OCI-LY3 (cell line): ENCODE results near the gene CD58.

Experiments
- H2AFZ ChIP-seq: fragments of 200-600, 300-600 bp; shearing (Covaris generic); 2 replicates; pipeline ENCODE4 v1.6.0; 2014; ENCODE audit warnings: antibody characterized with exemption, low read depth, low read length
- H3K27ac ChIP-seq: fragments of 200-600, 300-600 bp; sonication (generic); 2 replicates; pipeline ENCODE4 v1.5.1; 2014; ENCODE audit warnings: mild to moderate bottlenecking, low read length, moderate library complexity, mixed read lengths
- H3K27me3 ChIP-seq: fragments of 200-600, 300-600 bp; sonication (generic); 2 replicates; pipeline ENCODE4 v1.6.1; 2014; ENCODE audit warnings: low read depth, low read length, mixed read lengths
- H3K36me3 ChIP-seq: fragments of 200-600, 300-600 bp; sonication (generic); replicated peaks from 2 replicates; pipeline ENCODE3; 2014; ENCODE audit warnings: low read depth, low read length, mixed read lengths
- H3K4me1 ChIP-seq: fragments of 300-600, 200-600 bp; sonication (generic); 2 replicates; pipeline ENCODE4 v1.6.1; 2014; ENCODE audit warnings: low read length, mixed read lengths
- H3K4me2 ChIP-seq: fragments of 200-600, 300-600 bp; sonication (generic); 2 replicates; pipeline ENCODE4 v1.6.1; 2014; ENCODE audit warnings: low read length, mixed read lengths
- H3K4me3 ChIP-seq: fragments of 300-600, 200-600 bp; sonication (generic); 2 replicates; pipeline ENCODE4 v1.5.1; 2014; ENCODE audit warnings: antibody characterized with exemption, mild to moderate bottlenecking, low read length, moderate library complexity
- H3K79me2 ChIP-seq: fragments of 300-600, 200-600 bp; shearing (Covaris generic); 2 replicates; pipeline ENCODE4 v1.6.1; 2014; ENCODE audit warnings: mild to moderate bottlenecking, low read length, mixed read lengths
- H3K9ac ChIP-seq: fragments of 300-600, 200-600 bp; shearing (Covaris generic); 2 replicates; pipeline ENCODE4 v1.6.0; 2014; ENCODE audit warnings: mild to moderate bottlenecking, low read length, moderate library complexity
- H3K9me3 ChIP-seq: fragments of 200-600, 300-600 bp; shearing (Covaris generic); 2 replicates; pipeline ENCODE4 v1.6.1; 2014; ENCODE audit warnings: low read length, mixed read lengths; ENCODE audit not compliant: insufficient read depth
- H4K20me1 ChIP-seq: fragments of 200-600, 300-600 bp; sonication (generic); 2 replicates; pipeline ENCODE4 v1.6.1; 2016; ENCODE audit warnings: low read length, mixed read lengths; ENCODE audit not compliant: insufficient read depth
- EZH2phosphoT487 ChIP-seq: fragments of 200-600 bp; shearing (Covaris generic); IDR thresholded peaks from 2 replicates; pipeline ENCODE4 v1.6.1; 2018; ENCODE audit warnings: antibody characterized with exemption, mixed run types, low read depth
- TF ChIP-seq, protein P1 (sequence below): fragments of 200-600, 300-600 bp; sonication (generic); IDR thresholded peaks from 2 replicates; pipeline ENCODE4 v1.5.1; 2014; ENCODE audit warnings: antibody characterized with exemption, low read length, low read depth

CD58 gene

DNA sequence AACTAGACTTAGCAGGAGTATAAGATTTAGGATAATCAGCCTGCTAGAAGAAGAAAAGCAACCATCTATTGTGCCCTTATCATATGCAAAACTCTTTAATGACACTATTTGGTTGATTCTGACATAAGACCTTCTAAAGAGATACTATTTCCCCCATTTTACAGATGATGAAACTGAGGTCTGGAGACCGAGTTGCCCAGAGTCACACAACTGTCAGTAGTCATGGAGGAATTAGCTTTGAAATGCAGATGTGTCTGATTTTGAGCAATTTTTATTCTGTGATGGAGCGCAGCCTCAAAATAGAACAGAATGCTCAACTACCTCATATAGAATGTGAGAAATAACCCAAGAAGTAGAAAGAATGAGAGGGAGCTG lies 69.0 kb downstream of the CD58 start:
- Histone ChIP-seq H3K27ac (no peak overlapping the region), H3K27me3 (no peaks in the 10 kb centered on the region), H3K4me1 (peaks cover 72% of the 10 kb centered on the region), H4K20me1 (no peaks in the 10 kb centered on the region), H3K4me2 (no peak overlapping the region), H3K9ac (no peak overlapping the region), H3K36me3 (no peaks in the 10 kb centered on the region), H2AFZ (no peak overlapping the region), H3K9me3 (no peaks in the 10 kb centered on the region), H3K4me3 (no peak overlapping the region), H3K79me2 (no peaks in the 10 kb centered on the region)
- TF ChIP-seq EZH2phosphoT487, result no peak
- TF ChIP-seq, protein P1, sequence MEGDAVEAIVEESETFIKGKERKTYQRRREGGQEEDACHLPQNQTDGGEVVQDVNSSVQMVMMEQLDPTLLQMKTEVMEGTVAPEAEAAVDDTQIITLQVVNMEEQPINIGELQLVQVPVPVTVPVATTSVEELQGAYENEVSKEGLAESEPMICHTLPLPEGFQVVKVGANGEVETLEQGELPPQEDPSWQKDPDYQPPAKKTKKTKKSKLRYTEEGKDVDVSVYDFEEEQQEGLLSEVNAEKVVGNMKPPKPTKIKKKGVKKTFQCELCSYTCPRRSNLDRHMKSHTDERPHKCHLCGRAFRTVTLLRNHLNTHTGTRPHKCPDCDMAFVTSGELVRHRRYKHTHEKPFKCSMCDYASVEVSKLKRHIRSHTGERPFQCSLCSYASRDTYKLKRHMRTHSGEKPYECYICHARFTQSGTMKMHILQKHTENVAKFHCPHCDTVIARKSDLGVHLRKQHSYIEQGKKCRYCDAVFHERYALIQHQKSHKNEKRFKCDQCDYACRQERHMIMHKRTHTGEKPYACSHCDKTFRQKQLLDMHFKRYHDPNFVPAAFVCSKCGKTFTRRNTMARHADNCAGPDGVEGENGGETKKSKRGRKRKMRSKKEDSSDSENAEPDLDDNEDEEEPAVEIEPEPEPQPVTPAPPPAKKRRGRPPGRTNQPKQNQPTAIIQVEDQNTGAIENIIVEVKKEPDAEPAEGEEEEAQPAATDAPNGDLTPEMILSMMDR, result no peak

DNA sequence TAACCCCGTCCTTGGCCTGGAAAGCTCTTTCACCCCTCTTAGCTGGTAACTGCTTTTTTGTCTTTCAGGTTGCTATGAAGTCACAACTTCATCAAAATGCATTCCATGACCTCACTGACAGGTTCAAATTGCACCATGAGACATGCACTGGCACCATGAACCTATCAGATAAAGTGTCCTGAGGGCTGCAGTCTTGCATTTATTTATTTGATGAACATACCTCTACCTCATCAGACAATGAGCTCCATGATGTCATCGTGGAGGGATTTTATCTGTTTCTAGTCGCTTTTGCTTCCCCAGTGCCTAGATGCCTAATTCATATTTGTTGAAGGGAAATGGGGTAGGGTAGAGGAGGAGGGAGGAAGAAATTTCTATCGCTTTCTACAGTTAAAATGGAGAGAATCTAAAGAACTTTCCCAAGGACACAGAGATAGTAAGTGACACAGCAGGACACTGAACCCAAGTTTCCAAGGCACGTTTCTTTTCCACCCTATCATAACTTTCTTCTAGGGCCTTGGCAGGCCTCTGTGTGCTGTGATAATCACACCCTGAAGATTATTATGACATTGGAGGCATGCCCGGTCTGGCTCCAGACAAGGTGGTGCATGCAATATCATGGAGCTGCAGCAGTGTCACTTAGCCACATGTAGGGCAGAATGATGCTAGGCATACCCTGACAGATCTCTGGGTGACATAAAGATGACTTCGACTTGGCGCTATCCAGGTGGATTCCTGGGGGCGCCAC lies 69.5 kb downstream of the CD58 start:
- no peaks in the 10 kb centered on the region for H3K36me3 ChIP-seq
- no peaks in the 10 kb centered on the region for H4K20me1 ChIP-seq
- TF ChIP-seq EZH2phosphoT487, result no peak
- TF ChIP-seq, protein P1, result no peak
- no peaks in the 10 kb centered on the region for H3K79me2 ChIP-seq
- no peak overlapping the region for H3K4me2 ChIP-seq
- H3K4me1 ChIP-seq, result peaks cover 66% of the 10 kb centered on the region
- H3K27me3 ChIP-seq, result no peaks in the 10 kb centered on the region
- H3K9me3 ChIP-seq, result no peaks in the 10 kb centered on the region
- no peak overlapping the region for H3K27ac ChIP-seq
- no peak overlapping the region for H2AFZ ChIP-seq
- H3K9ac ChIP-seq, result no peak overlapping the region
- no peak overlapping the region for H3K4me3 ChIP-seq

DNA sequence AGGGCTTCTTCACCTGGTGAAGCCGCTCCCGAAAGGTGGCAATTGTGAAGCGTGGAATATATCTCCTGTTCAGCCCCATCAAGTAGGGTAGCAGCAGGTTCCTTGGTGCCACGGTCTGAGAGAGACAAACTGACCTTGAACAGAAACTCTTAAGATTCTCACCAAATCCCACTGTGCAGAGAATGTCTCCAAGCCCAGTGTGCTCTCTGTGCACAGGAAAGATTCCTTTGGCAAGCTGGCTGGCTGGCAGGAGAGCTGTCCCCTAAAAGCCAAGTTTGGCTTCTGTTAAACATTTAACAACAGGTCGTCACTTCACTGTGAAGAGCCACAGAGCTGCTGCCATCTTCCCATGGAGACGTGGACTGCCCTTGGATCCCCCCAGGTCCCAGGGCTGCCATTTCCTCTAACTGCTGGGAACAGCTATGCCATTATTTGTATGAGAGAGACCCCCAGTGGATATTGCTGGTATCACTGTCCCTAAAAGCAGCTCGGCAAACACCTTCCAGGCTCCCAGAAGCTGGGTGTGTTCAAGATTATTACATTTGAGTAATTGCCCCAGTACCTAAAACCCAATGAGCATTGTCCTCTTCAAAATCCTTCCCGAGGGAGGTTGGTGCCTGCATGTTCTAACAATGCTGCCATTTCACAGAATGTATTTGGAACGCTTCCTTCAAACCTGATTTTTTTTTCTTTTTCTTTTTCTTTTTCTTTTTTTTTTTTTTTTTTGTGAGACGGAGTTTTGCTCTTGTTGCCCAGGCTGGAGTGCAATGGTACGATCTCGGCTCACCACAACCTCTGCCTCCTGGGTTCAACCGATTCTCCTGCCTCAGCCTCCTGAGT lies 71.8 kb downstream of the CD58 start:
- TF ChIP-seq, protein P1, result peak; percentile 75
- TF ChIP-seq EZH2phosphoT487, result no peak
- Histone ChIP-seq H3K4me1 (peaks cover 46% of the 10 kb centered on the region), H3K4me3 (no peak overlapping the region; the same call in 1 of the 2 replicates), H3K27ac (no peak overlapping the region), H2AFZ (peak overlapping the region; percentile 68), H3K9me3 (no peaks in the 10 kb centered on the region), H3K79me2 (no peaks in the 10 kb centered on the region), H4K20me1 (no peaks in the 10 kb centered on the region), H3K9ac (peak overlapping the region; percentile 54), H3K36me3 (no peaks in the 10 kb centered on the region), H3K4me2 (peak overlapping the region; percentile 65), H3K27me3 (no peaks in the 10 kb centered on the region)

DNA sequence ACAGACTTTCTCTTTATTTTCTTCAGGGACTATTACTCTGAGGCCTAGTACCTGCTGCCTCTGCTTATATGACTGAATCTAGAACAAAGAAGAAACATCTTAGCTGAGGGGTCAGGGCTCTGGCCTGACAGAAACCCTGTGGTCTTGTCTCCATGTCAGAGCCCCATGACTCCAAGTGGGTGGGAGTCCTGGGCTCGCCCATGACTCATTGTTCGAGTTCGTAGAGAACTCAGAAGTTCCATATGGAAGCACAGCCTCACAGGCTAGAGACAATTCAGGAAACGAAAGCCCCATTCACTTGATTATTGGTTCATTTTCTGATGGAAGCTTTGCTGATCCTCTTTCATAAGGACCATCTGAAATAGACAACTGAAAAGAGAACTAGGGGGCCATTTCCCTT lies 73.2 kb downstream of the CD58 start:
- Histone ChIP-seq H3K4me1 (peaks cover 34% of the 10 kb centered on the region), H3K79me2 (no peaks in the 10 kb centered on the region), H3K4me2 (0 out of 2 replicates have a peak overlapping the region, but pooled peaks have one; percentile 65), H3K27me3 (no peaks in the 10 kb centered on the region), H3K9me3 (no peaks in the 10 kb centered on the region), H3K4me3 (no peak overlapping the region), H3K36me3 (no peaks in the 10 kb centered on the region), H3K27ac (no peak overlapping the region), H2AFZ (peak overlapping the region; percentile 18; the same call in 1 of the 2 replicates), H4K20me1 (no peaks in the 10 kb centered on the region), H3K9ac (no peak overlapping the region)
- TF ChIP-seq, protein P1, result no peak
- TF ChIP-seq EZH2phosphoT487, result no peak
